A673 (cell line): Measurements from ENCODE around the gene OPRM1. TPM values are rescaled to one million over a fixed set of nuclear protein-coding genes. Genes with fewer than 3 reads are reported as not detected.

ENCODE experiments used
- BruUV-seq: library from RNA; stranded (reverse); fragments of 400-500 nt; replicated peaks from 2 replicates; lab custom pipeline; 2021; lab: Mats Ljungman, UMichigan
- CTCF ChIA-PET: fragments of 300-600 bp; sonication (Branson Sonifier 250); formaldehyde crosslinking; loops from one replicate; lab custom pipeline; 2022; ENCODE audit warnings: antibody characterized with exemption; lab: Charles Lee
- POLR2A ChIA-PET: fragments of 300-600 bp; sonication (Branson Sonifier 250); formaldehyde crosslinking; loops from one replicate; lab custom pipeline; 2022; ENCODE audit warnings: antibody characterized with exemption; ENCODE audit not compliant: low non-redundant PET; lab: Charles Lee
- DNase-seq: peaks from one replicate; pipeline ENCODE4 v3.0.0-alpha.2; 2015; ENCODE audit warnings: low spot score
- H3K27ac ChIP-seq: fragments of 200-600 bp; sonication (generic); 2 replicates; pipeline ENCODE4 v1.5.1; 2016; ENCODE audit warnings: mixed run types, low read depth, mild to moderate bottlenecking, mixed read lengths, antibody characterized with exemption, low read length; ENCODE audit not compliant: poor library complexity, severe bottlenecking
- H3K27me3 ChIP-seq: fragments of 200-600 bp; sonication (generic); replicated peaks from 2 replicates; pipeline ENCODE4 v1.6.1; 2017; ENCODE audit warnings: mixed run types, low read depth, mild to moderate bottlenecking, mixed read lengths, antibody characterized with exemption, low read length; ENCODE audit not compliant: insufficient read depth, poor library complexity
- H3K36me3 ChIP-seq: fragments of 200-600 bp; sonication (generic); 2 replicates; pipeline ENCODE4 v1.6.1; 2016; ENCODE audit warnings: mixed run types, mild to moderate bottlenecking, mixed read lengths, antibody characterized with exemption, low read length; ENCODE audit not compliant: insufficient read depth, poor library complexity, severe bottlenecking
- H3K4me1 ChIP-seq: fragments of 200-600 bp; sonication (generic); 2 replicates; pipeline ENCODE4 v1.6.1; 2017; ENCODE audit warnings: mixed run types, mild to moderate bottlenecking, mixed read lengths, antibody characterized with exemption, low read length; ENCODE audit not compliant: insufficient read depth, poor library complexity, severe bottlenecking
- H3K4me3 ChIP-seq: fragments of 200-600 bp; sonication (generic); 2 replicates; pipeline ENCODE4 v1.5.1; 2016; ENCODE audit warnings: low read depth, mixed run types, mild to moderate bottlenecking, mixed read lengths, low read length; ENCODE audit not compliant: poor library complexity, severe bottlenecking
- H3K9me3 ChIP-seq: fragments of 200-600 bp; sonication (generic); 2 replicates; pipeline ENCODE4 v1.6.1; 2016; ENCODE audit warnings: mixed run types, low read depth, mild to moderate bottlenecking, mixed read lengths, antibody characterized with exemption, low read length; ENCODE audit not compliant: poor library complexity, severe bottlenecking
- CTCF ChIP-seq: fragments of 300-800, 200-600 bp; sonication (generic); conservative IDR thresholded peaks from 2 replicates; pipeline ENCODE4 v1.5.1; 2017; ENCODE audit warnings: low read depth, mild to moderate bottlenecking, antibody characterized with exemption, low read length, moderate library complexity, mixed read lengths
- EZH2 ChIP-seq: fragments of 200-600 bp; sonication (generic); IDR thresholded peaks from 2 replicates; pipeline ENCODE4 v1.6.1; 2017; ENCODE audit warnings: borderline replicate concordance, low read depth, mild to moderate bottlenecking, mixed read lengths, antibody characterized with exemption, low read length; ENCODE audit not compliant: poor library complexity, severe bottlenecking
- intact Hi-C: fragments of 100-400 bp; cut with micrococcal nuclease; formaldehyde crosslinking; loops from one replicate; pipeline ENCODE4 v1.10.0; 2022; ENCODE audit not compliant: unreplicated experiment
- total RNA-seq: library from RNA; stranded (reverse); gene quantifications from 2 replicates; pipeline ENCODE4 v1.2.3, GENCODE V29; 2021

The OPRM1 gene
- total RNA-seq, 1 experiment from 2014 or later: not detected

DNA sequence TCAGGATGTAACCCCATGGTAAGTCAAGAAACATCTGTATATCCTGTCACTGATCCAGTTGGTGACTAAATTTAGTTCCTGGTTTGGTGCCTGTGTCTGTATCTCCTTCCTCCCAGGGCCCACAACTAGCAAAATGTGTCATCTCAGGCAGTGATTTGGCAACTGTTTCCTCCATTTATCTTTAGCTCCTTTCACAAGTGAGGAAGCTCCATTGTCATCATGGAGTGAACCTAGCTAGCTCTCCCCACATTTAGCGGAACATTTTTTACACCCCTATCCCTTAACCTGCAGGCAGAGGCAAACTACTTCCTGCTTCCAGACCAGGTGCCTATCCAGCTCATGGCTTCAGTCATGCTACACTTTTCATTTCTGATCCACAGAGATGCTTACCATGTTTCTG is 218.0 kb downstream of the OPRM1 start:
- DNase-seq: no peak
- Histone ChIP-seq H3K27me3 (no peaks in the 10 kb centered on the region), H3K27ac (no peak overlapping the region), H3K9me3 (peaks cover 7% of the 10 kb centered on the region), H3K4me1 (no peaks in the 10 kb centered on the region), H3K4me3 (no peak overlapping the region), H3K36me3 (no peaks in the 10 kb centered on the region)
- intact Hi-C loops: no loop called here
- CTCF ChIA-PET: no interaction called here
- TF ChIP-seq EZH2 (no peak), CTCF (no peak)
- POLR2A ChIA-PET: no interaction called here
- BruUV-seq: no TSS peak

GRCh38 chr6:154258064-154258757 is 219.2 kb downstream of the OPRM1 start:
- H3K4me3 ChIP-seq: no peak overlapping the region
- no peaks in the 10 kb centered on the region for H3K27me3 ChIP-seq
- BruUV-seq: no TSS peak
- TF ChIP-seq EZH2: no peak
- TF ChIP-seq CTCF: no peak
- no peak overlapping the region for H3K27ac ChIP-seq
- intact Hi-C loops: no loop called here
- H3K4me1 ChIP-seq: no peaks in the 10 kb centered on the region
- H3K9me3 ChIP-seq: peaks cover 7% of the 10 kb centered on the region
- POLR2A ChIA-PET: no interaction called here
- DNase-seq: no peak
- no peaks in the 10 kb centered on the region for H3K36me3 ChIP-seq
- CTCF ChIA-PET: no interaction called here

GRCh38 chr6:154261688-154262397 is 222.8 kb downstream of the OPRM1 start:
- H3K27me3 ChIP-seq: no peaks in the 10 kb centered on the region
- no peak overlapping the region for H3K4me3 ChIP-seq
- no peak for DNase-seq
- H3K27ac ChIP-seq: no peak overlapping the region
- H3K9me3 ChIP-seq: no peaks in the 10 kb centered on the region
- TF ChIP-seq EZH2: no peak
- TF ChIP-seq CTCF: no peak
- H3K4me1 ChIP-seq: no peaks in the 10 kb centered on the region
- no TSS peak for BruUV-seq
- CTCF ChIA-PET: no interaction called here
- POLR2A ChIA-PET: no interaction called here
- intact Hi-C loops: no loop called here
- H3K36me3 ChIP-seq: no peaks in the 10 kb centered on the region
